KOPT-K1 (cell line): ENCODE data around the gene ANKRD16.
"Not testable (repeated sequence)": the region's sequence is repeated elsewhere in the genome, so short reads cannot be mapped to it uniquely, and the experiment has no call there.

ENCODE experiments used
- H3K27ac ChIP-seq: fragments of 200-600 bp; sonication (generic); 2 replicates; pipeline ENCODE4 v1.5.1; 2016; ENCODE audit warnings: antibody characterized with exemption, mild to moderate bottlenecking, low read depth, low read length; ENCODE audit not compliant: poor library complexity, severe bottlenecking
- H3K36me3 ChIP-seq: fragments of 200-600 bp; sonication (generic); 2 replicates; pipeline ENCODE4 v1.5.1; 2017; ENCODE audit warnings: antibody characterized with exemption, mild to moderate bottlenecking, low read length, moderate library complexity; ENCODE audit not compliant: insufficient read depth
- H3K9me3 ChIP-seq: fragments of 200-600 bp; sonication (generic); 2 replicates; pipeline ENCODE4 v1.5.1; 2017; ENCODE audit warnings: antibody characterized with exemption, low read length, mild to moderate bottlenecking; ENCODE audit not compliant: insufficient read depth, poor library complexity, severe bottlenecking

ANKRD16 gene

DNA sequence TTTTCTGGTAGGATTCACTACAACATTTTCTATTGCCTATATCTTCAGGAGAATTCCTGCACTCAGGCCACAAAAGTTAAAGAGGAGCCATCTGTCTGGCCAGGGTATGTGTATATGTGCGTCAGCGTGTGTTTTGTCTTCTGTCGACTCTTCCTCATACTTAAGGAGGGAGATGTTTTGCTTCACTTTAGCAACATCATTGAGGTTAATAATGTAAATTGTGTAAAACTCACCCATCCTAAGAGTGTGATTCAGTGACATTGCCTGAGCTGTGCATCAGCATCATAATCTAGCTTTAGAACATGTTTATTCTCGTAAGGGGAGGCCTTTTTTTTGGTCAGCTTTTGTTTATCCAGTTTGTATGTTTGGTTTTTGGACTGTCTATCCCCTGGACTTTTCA is 24.0 kb upstream of the ANKRD16 start:
- H3K36me3 ChIP-seq, result peaks cover 97% of the 10 kb centered on the region
- H3K9me3 ChIP-seq, result no peaks in the 10 kb centered on the region
- no peak overlapping the region for H3K27ac ChIP-seq

- H3K36me3 ChIP-seq, result peaks cover 87% of the 10 kb centered on the region
- H3K9me3 ChIP-seq, result no peaks in the 10 kb centered on the region
Measured at GRCh38 chr10:5911670-5912069, 22.0 kb upstream of the ANKRD16 start.

DNA sequence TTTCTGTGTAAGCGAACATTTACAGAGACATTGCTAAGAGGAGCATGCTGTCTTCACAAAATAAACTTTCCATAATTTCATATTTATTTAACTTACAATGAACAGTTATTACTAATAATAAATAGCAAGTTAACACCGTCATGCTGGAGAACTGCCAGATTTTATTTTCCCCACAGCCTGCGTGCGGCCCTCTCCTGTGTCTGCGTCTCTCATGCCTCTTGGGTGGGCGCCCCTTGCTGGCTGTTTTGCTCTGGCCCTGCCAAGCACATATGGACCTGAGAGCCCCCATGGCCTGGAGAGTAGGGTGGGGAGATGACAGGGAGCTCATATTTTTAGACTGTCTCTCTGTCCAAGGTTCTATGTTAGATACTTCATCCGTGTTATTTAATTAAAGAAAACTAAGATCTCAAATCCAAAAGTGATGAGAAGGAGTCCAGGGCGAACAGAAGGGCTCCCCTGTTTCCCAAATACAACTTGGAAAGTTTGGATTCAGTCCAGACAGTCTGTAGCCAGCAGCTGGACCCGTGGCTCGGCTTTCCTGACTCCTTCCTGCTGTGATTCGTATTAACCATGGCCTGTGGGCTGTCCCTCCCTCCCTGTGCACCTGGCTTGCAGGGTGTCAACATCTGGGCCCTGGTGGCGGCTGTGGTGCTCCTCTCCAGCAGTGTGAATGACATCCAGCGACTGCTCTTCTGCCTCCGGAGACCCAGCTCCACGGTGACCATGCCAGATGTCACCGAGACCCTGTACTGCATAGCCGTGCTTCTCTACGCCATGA is 20.8 kb upstream of the ANKRD16 start:
- H3K27ac ChIP-seq, result no peak overlapping the region
- no peaks in the 10 kb centered on the region for H3K9me3 ChIP-seq
- peaks cover 87% of the 10 kb centered on the region for H3K36me3 ChIP-seq

More at GRCh38 chr10:5911670-5912069, 22.0 kb upstream of the ANKRD16 start:
- H3K27ac ChIP-seq, result no peak overlapping the region

GRCh38 chr10:5908676-5909075 is 19.0 kb upstream of the ANKRD16 start:
- not testable (repeated sequence) for H3K9me3 ChIP-seq, H3K27ac ChIP-seq
- H3K36me3 ChIP-seq, result peaks cover 76% of the 10 kb centered on the region

GRCh38 chr10:5906651-5907050 is 17.0 kb upstream of the ANKRD16 start:
- Histone ChIP-seq H3K9me3 (no peaks in the 10 kb centered on the region), H3K27ac (no peak overlapping the region), H3K36me3 (peaks cover 64% of the 10 kb centered on the region)

DNA sequence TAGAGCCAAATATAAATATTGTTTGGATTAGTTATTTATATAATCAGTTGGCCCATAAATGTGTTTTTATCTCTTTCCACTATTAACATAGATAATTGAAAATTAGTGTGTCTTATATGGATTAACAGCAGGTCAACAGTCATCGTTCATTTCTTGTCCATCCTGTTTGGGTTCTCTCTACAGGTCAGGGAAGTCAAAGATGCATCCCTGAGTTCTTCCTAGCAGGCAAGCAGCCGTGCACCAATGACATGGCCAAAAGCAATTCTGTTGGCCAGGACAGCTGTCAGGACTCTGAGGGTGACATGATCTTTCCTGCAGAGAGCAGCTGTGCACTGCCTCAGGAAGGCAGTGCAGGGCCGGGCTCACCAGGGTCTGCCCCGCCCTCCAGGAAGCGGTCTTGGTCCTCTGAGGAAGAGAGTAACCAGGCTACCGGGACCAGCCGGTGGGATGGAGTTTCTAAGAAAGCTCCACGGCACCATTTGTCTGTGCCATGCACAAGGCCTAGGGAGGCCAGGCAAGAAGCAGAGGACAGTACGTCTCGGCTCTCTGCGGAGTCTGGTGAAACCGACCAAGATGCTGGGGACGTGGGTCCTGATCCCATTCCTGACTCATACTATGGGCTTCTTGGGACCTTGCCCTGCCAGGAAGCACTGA is 16.3 kb upstream of the ANKRD16 start:
- H3K9me3 ChIP-seq, result no peaks in the 10 kb centered on the region
- H3K27ac ChIP-seq, result no peak overlapping the region
- peaks cover 57% of the 10 kb centered on the region for H3K36me3 ChIP-seq

DNA sequence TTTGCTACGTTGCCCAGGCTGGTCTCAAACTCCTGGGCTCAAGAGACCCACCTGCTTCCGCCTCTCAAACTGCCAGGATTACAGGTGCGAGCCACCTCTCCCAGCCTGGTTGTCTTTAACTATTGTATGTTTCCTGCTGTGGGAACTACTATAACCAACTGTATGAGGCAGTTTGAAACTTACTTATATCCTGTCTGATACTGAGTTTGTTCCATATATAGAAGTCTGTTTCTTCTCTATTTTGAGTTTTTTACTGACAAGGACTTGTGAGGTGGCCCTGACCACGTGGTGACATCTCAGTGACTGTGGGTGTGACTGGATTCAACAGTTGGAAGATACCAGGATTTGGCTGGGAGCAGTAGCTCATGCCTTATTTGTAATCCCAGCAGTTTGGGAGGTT is 14.5 kb upstream of the ANKRD16 start:
- no peaks in the 10 kb centered on the region for H3K9me3 ChIP-seq
- H3K36me3 ChIP-seq, result peaks cover 40% of the 10 kb centered on the region
- no peak overlapping the region for H3K27ac ChIP-seq

DNA sequence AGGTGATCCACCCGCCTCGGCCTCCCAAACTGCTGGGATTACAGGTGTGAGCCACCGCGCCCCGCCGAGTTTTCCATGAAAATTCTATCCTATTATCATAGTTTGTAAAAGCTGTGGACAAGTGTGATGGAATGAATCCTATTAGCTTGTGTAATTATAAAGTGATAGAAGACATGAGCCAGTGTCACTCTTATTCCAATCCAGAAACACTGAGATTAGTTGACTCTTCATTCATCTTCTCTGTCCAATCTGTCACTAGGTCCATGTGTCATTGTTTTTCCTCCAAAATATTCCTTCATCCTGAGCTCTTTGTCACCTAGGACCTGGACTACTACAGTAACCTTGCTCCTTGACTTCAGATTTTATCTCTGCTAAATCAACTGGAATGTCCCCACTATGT is 13.9 kb upstream of the ANKRD16 start:
- no peaks in the 10 kb centered on the region for H3K9me3 ChIP-seq
- no peak overlapping the region for H3K27ac ChIP-seq
- peaks cover 33% of the 10 kb centered on the region for H3K36me3 ChIP-seq

DNA sequence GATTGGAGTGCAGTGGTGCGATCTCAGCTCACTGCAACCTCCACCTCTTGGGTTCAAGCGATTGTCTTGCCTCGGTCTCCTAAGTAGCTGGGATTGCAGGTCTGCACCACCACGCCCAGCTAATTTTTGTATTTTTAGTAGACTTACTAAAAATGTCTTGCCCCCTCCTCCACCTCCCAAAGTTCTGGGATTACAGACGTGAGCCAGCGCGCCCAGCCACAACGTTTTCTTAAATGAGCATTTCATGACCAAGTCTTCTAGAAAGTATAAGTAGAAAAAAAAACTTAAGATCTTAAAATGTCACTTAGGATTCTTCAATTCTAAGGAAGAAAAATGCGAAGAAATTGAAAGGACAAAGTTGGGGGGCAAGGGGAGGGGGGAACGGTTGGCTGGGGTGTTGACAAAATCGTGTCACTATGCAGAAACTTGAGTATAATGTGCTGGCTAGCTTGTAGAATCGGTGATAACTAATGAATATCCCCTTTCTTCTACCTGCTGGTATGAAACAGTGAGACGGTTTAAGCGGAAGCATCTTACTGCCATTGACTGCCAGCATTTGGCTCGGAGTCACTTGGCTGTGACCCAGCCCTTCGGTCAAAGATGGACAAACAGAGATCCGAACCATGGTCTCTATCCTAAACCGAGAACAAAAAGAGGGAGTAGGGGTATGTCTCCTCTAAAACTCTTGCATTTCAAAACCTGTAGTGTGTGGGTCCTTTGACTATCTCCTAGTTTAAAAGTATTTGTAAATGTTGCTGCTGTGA is 13.0 kb upstream of the ANKRD16 start:
- no peak overlapping the region for H3K27ac ChIP-seq
- peaks cover 6% of the 10 kb centered on the region for H3K9me3 ChIP-seq
- H3K36me3 ChIP-seq, result peaks cover 32% of the 10 kb centered on the region

GRCh38 chr10:5900247-5900646 is 10.6 kb upstream of the ANKRD16 start:
- H3K9me3 ChIP-seq, result peaks cover 10% of the 10 kb centered on the region
- peaks cover 41% of the 10 kb centered on the region for H3K36me3 ChIP-seq
- no peak overlapping the region for H3K27ac ChIP-seq

GRCh38 chr10:5898163-5898562 is 8.5 kb upstream of the ANKRD16 start:
- peaks cover 48% of the 10 kb centered on the region for H3K36me3 ChIP-seq
- H3K27ac ChIP-seq, result no peak overlapping the region
- peaks cover 10% of the 10 kb centered on the region for H3K9me3 ChIP-seq

- peaks cover 10% of the 10 kb centered on the region for H3K9me3 ChIP-seq
- no peak overlapping the region for H3K27ac ChIP-seq
- H3K36me3 ChIP-seq, result peaks cover 48% of the 10 kb centered on the region
Measured at GRCh38 chr10:5897504-5897903, 7.8 kb upstream of the ANKRD16 start.

DNA sequence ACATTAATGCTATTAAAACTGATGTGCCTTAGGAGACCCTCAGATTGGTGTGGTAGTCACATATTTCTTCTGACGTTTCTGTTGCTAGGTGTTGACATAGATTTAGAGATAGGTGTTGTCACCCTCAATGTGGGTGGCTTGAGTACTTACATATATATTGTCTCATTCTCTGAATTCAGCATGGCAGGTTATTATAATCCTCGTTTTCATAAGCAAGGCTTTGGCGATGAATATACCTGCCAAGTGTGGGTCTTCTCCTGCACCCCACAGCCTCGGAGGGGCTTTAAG is 7.3 kb upstream of the ANKRD16 start:
- Histone ChIP-seq H3K27ac (no peak overlapping the region), H3K9me3 (peaks cover 10% of the 10 kb centered on the region), H3K36me3 (peaks cover 52% of the 10 kb centered on the region)

- peaks cover 54% of the 10 kb centered on the region for H3K36me3 ChIP-seq
- peaks cover 10% of the 10 kb centered on the region for H3K9me3 ChIP-seq
- no peak overlapping the region for H3K27ac ChIP-seq
Measured at GRCh38 chr10:5896208-5897052, 6.7 kb upstream of the ANKRD16 start.

GRCh38 chr10:5895804-5896203 is 6.1 kb upstream of the ANKRD16 start:
- Histone ChIP-seq H3K36me3 (peaks cover 54% of the 10 kb centered on the region), H3K27ac (no peak overlapping the region), H3K9me3 (peaks cover 10% of the 10 kb centered on the region)
